Muscle of arm (tissue), 12 donors: ENCODE results near the gene ANKFY1. TPM values are rescaled to one million over a fixed set of nuclear protein-coding genes. Genes with fewer than 3 reads are reported as not detected.
A peak's percentile ranks its signal among the peaks of the same experiment; 100 is the strongest.
"Not testable (repeated sequence)": the region's sequence is repeated elsewhere in the genome, so short reads cannot be mapped to it uniquely, and the experiment has no call there.

Experiments
- DNase-seq: peaks from one replicate; pipeline ENCODE4 v3.0.0-alpha.2; 2013
- polyA plus RNA-seq, 12 donors: library from polyadenylated mRNA; unstranded; fragments of 120-200 nt; gene quantifications; one replicate each; pipeline ENCODE4 v1.2.1, GENCODE V29; 2013; ENCODE audit not compliant: insufficient read length in 12 of 12

The ANKFY1 gene
- polyA plus RNA-seq, 12 donors = 25.8 to 66.8 (median 32.6) TPM; not detected in 1

DNA sequence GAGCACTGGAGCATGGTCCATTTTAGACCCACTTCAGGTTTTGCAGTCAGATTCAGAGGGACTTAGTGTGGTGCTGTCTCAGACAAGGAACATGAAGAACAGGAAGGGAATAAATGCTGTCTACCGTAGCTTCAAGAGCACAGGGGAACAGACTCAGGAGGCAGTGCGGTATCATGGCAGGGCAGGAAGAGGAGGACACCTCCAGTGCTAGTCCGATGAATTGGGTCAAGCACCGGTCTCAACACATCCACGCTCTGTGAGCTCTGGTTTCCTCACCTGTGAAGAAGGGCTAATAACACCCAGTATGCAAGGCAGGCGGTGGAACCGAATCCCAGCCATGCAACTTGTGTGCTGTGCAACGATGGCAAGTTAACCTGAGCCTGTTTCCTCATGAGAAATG, 3.6 kb upstream of the ANKFY1 start:
- no peak for DNase-seq

DNA sequence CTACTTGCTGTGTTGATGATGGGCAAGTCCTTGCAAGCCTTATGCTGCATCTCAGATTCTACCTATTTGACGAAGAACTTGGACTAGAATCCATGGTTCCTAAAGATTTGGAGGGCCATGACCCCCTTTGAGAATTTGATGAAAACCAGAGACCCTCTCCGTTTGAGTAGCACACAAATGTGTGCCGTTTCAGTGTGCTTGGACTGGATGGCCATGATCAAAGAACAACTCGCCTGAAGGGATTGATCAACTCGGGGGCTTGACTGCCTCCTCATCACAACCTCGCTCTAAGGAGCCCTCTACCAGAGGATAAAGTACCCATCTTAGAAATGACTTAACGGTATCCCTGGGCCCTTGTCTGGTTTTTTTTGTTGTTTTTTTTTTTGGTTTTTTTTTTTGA, 2.8 kb upstream of the ANKFY1 start:
- DNase-seq = no peak

DNA sequence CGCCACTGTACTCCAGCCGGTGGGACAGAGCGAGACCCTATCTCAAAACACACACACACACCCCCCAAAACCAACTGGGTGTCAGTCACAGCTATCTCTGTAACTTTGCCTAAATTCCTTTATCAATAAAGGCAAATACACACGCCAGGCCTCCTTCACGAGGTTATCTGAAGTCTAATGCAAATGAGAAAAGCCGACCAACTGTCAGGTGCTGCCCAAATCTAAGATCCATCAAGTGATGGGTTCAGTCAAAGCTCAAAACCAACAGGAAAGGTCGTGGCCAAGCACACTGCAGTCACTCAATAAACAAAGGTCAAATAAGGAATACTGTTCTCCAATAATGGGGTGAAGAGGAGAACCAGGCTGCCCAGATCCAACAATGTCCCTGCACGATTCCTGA, 1.1 kb downstream of the ANKFY1 start:
- no peak for DNase-seq

DNA sequence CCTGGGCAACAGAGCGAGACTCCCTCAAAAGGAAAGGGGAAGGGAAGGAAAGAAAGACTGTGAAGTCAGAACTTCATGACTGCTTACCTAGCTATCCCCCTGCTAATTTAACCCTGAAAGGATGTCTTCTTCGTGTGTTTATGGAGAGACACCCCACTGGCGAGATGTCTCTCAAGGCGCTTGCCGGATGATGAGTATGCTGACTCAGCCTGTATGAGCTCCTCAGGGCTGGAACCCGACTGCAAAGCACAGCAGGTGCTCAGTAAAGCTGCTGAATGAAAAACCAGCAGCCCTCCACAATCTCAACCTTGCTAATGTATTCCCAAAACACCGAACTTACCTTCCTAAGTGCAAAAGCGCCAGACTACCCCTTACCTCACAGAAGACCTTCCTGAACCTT, 2.3 kb downstream of the ANKFY1 start:
- DNase-seq = no peak

DNA sequence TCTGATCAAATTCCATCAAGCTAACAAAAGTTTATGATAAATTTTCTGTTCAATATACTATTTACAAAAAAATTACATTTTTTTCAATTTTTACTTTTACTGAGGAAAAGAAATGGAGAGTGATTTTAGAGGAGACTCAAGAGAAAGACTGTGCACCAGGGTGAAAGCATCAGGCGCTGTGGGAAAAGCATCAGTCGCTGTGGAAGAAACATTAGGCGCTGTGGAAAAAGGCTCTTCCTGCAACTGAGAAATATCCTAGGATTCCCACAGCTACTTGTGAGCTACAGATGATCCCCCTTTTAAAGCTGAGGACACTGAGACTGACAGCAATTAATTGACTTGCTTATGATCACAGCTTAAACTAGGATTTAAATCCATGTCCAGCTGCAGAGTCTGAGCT, 4.9 kb downstream of the ANKFY1 start:
- DNase-seq = no peak

DNA sequence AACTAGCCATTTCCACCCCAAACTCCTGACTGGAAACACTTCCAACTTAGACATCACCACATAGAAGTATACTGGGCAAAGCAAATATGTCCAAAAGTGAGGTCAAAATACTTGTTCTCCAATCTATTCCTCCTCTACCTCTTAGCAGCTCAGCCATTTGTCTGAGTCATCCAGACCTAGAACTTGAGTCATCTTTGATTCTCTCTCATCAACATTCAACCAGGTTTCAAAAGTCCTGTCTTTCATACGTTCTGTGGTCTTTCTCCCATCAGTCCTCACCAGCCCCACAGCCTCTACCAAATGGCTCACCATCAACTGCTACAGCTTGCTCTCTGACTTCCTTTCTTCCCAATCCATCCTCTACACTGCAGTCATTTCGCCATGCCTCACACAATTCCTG, 6.8 kb downstream of the ANKFY1 start:
- no peak for DNase-seq

DNA sequence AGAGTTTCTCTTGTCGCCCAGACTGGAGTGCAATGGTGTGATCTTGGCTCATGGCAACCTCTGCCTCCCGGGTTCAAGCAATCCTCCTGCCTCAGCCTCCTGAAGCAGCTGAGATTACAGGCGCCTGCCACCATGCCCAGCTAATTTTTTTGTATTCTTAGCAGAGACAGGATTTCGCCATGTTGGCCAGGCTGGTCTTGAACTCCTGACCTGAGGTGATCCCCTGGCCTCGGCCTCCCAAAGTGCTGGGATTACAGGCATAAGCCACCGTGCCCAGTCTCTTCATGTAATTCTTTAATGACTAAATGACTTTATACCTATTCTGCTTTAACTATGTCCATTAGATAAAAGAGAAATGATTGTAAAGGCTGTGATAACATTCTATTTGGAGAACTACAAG, 8.5 kb downstream of the ANKFY1 start:
- DNase-seq = not testable (repeated sequence)

DNA sequence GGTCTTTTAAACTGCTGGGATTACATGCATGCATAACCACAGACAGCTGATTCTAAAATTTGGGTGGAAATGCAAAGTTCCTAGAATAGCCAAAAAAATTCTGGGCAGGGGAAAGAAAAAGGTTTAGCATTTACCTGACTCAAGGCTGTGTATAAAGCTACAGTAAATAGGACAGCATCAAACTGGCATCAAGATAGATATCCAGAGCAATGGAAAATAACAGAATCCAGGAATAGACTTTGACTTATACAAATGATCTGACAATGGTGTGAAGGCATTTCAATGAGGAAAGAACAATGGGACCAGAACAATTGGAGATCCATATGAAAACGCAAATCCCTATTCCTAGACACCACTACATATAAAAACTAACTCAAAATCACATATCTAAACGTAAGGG, 12.9 kb downstream of the ANKFY1 start:
- DNase-seq = no peak

DNA sequence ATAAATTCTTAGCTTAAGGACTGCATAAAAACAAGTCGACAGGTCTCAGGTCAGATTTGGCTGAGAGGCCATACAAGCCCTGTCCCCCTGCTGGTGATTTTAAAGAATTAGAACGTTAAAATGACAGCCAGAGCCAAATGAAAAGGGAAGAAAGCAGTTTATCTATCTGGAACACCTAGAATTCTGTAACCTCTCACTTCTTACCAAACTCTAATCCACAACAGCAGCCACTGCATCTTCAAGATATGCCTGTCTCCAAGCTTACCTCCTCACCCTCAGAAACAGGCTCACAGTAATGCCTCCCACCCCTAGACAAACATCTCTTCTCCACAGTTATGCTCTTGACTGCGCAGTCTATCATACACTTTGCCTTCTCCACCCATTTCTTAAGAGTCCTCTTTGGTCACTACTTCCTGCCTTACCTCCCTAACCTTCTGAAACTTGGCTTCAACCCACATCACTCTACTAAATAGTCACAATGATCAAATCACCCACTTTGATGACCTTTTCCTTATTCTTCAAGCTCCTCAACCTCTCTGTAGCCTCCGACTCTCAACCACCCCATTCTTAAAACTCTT, 14.2 kb downstream of the ANKFY1 start:
- DNase-seq = no peak

DNA sequence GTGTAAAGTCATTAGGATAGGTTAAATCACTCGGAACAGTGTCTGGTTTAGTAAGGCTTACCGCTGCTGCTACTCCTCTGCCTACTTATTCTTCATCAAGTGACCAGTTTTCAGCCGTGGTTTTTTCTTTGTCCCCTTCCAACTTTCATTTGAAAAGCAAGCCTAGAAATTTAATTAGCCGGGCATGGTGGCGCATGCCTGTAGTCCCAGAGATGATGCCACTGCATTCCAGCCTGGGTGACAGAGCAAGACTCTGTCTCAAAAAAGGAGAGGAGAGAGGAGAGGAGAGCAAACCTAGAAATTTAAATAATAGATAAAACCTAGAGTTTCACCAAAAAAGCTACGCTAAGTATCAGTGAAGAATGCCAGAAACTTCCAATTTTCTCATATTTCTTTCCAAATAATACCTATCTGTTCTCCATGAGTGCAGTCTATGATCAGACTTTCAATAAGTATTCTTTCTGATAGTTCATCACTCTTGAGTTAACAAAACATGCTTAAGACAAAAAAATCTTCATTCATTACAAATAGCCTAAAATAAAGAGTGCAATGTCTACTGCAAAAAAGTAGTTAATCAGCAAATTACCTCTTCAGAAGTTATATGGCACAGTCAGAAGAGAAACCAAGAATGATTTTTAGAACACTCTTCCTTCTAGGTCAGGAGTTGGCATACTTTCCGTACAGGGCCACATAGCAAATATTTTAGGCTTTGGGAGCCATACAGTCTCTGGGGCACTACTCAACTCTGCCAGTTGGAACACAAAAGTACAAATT, 15.1 kb downstream of the ANKFY1 start:
- no peak for DNase-seq

DNA sequence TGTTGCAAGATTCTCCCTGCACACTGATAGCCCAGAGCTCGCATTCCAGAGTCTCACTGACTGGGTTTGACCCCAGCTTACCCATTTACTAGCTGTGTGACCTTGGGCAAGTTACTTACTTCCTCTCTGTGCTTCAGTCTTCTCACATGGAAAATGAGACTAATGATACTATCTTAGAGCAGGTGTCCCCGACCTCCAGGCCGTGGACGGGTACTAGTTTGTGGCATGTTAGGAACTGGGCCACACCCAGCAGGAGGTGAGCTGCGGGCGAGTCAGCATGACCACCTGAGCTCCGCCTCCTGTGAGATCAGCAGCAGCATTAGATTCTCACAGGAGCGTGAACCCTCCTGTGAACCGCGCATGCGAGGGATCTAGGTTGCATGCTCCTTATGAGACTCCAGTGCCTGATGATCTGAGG, 15.8 kb downstream of the ANKFY1 start:
- no peak for DNase-seq

DNA sequence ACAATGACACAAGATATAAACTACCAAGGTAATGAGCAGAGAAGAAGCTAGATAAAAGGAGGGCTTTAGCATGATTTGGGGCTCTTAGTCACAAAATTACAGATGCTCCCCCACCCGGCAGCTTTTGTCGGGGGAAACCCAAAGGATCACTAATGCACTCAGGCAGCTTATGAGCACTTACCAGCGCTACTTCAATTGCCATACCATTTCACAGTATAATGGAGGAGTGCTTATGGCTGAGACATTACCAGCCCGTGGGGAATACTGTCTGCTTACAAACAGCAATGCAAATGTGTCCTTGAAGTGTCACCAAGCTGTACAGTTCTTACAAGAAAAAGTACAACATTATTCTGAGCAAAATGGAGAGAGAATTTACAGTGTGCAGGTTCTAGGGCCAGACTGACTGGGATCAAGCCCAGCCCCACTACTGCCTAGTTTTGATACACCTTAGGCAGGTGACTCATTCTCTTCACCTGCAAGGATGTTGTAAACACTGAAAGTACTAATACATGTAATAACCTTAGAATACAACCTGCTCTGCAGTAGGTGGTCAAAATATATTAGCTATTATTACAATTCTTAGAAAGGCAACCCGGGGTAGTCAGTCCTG, 16.3 kb downstream of the ANKFY1 start:
- DNase-seq = no peak

DNA sequence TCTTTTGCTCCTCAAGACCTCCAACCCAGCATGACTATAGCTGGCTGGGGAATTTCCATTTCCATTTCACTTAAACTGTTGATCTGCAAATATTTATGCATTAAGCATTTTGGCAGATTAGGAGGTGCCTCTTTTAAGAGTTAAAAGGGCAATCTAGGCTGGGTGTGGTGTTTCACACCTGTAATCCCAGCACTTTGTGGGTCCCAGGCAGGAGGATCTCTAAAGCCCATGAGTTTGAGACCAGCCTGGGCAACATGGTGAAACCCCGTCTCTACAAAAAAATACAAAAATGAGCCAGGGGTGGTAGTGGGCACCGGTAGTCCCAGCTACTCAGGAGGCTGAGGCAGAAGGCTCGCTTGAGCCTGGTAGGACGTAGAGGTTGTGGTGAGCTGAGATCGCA, 17.1 kb downstream of the ANKFY1 start:
- no peak for DNase-seq

DNA sequence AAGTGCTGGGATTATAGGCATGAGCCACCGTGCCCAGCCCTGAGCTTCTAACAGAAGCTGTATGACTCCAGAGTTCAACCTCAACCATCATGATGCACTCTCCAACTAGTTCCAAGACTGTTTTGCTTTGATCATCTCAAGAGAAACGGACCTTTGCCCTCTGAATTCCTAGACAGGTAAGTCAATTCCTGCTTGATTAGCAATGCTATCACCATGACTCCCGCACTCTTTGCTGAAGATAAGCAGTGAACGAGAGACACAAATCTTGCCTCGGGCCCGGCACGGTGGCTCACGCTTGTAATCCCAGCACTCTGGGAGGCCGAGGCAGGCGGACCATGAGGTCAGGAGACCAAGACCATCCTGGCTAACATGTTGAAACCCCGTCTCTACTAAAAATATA, 22.2 kb downstream of the ANKFY1 start:
- DNase-seq = no peak

DNA sequence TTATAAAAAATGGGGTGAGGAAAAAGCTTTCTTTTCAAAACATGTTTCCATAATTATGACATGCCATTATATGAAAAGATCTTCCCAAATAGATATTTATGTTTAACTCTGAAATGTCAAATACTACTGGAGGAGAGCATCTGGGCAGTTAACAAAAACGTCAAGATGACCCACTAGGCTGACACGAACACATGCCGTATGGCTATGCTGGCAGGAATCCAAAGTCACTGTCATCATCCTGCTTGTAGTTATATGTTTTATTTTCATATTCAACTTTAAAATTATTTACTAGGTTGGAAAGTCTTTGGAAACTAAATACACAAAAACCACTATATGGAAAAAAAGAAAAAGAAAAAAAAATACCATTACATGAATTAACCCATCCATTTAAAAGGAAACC, 27.3 kb downstream of the ANKFY1 start:
- no peak for DNase-seq

DNA sequence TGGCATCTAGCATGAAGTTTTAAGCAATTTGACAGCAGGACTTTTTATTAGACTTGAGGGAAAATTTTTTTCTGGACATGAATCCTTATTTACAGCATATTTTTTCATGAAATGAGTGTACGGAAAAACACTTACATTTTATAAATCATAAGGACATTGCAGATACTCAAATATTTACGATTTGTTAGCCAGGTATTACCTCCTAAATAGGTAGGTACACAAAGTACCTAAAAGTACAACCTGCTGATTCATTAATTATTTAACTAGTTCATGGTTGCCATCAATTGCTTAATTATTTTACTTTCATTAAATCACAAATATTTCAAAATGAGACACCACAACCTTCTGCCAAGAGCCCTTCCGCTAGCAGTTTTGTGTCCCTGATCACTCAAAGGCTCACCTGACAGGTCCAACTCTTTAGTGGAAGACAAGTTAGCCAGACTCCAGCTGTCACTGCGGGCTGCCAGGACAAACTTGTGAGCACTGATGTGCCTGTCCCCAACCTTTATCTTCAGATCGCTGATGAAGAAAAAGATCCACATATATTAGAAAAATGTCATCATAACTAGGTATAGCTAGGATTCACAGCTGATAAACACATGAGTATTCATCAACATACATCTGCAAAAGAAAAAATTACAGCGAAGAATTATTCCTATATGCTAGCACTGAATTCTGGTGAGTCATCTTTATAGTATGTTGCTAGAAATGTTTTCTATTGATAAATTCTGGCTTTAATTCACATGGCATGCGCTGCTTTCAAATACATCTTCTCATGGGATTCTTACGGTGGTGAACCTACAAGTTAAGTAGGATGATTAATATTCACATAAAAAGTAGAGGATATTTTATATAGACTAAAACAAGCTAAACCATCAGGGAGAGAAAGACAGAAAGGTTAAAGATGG, 28.2 kb downstream of the ANKFY1 start:
- DNase-seq = no peak

DNA sequence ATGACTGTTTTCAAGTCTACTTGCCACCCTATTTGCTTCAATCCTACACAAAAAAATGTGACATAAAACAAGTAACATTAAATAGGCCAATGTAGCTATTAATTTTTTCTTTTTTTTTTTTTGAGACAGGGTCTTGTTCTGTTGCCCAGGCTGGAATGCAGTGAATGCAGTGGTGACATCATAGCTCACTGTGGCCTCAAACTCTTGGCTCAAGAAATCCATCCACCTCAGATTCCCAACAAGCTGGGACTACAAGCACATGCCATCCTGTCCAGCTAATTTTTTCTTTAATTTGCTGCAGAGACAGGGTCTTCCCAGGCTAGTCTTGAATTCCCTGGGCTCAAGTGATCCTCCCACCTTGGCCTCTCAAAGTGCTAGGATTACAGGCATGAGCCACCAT, 29.4 kb downstream of the ANKFY1 start:
- DNase-seq = no peak

DNA sequence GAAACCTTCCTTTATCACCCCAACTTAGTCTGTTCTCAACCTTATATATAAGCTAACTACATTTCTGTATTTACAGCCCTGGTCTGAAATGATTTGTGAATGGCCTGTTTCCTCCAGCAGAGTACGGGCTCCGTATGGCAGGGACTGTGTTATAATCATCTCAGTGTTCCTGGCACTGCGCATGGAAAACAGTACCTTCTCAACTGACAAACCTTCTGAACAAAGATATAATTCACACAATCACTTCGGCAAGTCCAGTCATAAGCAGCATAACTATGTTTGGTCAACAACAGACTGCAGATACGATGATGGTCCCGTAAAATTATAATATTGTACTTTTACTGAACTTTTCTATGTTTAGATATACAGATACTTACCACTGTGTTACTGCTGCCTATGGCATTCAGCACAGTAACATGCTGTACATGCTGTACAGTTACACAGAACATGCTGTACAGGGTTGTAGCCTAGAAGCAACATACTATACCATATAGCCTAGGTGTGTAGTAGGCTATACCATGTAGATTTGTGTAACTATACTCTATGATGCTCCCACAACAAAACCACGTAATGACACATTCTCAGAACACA, 30.0 kb downstream of the ANKFY1 start:
- no peak for DNase-seq

DNA sequence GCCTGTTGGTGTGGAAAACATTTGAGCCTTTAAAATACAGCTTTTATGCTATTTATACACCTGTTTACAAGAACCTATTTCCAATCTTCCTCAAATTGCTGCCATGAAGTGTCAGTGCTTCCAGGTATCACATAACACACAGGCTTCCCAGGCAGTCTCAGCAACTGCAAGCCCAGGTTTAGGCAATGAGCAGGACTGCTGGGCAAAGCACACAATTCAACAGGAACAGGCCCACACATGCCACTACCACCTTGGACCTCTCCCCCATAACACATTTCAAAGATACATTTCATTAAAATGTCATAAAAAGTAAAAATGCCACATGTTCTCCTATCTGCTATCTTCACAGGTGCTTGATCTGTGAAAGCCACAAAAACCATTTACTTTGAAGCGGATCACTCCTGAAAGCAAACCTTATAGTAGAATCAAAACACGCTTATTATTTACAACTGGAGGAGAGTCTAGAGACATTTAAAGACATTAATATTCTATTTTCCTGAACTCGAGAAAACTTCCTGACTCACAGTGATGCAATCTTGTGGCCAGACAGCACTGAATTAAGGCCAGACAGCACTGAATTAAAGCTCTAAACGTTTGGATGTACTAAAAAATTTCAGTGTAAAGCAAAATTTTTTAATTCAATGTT, 31.5 kb downstream of the ANKFY1 start:
- no peak for DNase-seq

DNA sequence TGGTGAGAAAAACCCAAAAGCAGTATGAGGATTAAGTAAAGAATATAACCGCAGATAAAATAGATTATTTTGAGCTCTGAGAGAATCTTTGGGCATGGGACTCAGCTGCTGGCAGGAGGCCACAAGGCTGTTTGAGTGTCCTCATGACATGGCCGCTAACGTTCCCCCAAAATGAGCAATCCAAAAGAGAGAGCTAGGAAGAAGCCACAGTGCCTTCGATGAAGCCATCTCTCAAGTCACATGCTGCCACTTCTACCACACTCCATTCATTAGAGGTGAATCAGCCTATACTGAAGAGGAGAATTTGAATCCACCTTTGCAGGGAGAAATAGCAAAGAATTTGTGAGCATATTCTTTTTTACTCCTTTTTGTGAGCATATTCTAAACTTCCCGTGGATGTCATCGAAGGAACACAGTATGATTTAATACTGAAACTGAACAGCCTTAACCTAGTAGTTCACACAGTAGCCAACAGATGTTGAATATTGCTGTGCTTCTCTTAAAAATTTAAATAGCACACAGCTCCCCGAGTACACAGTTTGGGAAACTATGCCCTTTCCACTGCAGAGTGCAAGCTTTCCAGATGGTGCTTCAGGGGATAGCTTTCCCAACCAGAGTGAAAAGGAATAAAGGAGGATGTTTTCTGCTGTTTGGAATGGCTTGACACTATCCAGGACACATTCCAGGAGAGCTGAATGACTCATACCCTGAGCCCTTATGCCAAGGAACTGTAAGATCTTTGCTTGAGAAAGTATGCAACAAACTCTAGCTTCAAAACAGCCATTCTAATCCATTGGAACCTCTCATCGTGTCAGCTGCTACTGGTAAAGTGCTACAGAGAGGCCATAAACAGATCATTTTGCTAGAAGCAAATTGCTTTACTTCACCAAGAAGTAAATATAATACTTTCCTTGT, 33.9 kb downstream of the ANKFY1 start:
- peak; percentile 86 for DNase-seq
